Mesenchymal stem cell (in vitro differentiated cells and primary cell): ENCODE results near the gene GNA12.
"Not testable (repeated sequence)": the region's sequence is repeated elsewhere in the genome, so short reads cannot be mapped to it uniquely, and the experiment has no call there.

Experiments
- DNase-seq: peaks from one replicate; pipeline ENCODE4 v3.0.0-alpha.2; 2013
- H2AFZ ChIP-seq: one replicate; pipeline ENCODE4 v1.6.1; 2013; ENCODE audit warnings: low read depth, mild to moderate bottlenecking, control low read depth, inconsistent platforms, low read length, moderate library complexity
- H2AK5ac ChIP-seq: 2 replicates; pipeline ENCODE4 v1.6.1; 2013; ENCODE audit warnings: low read length, moderate library complexity, mild to moderate bottlenecking, inconsistent platforms; ENCODE audit not compliant: severe bottlenecking
- H2BK120ac ChIP-seq: one replicate; pipeline ENCODE4 v1.6.1; 2013; ENCODE audit warnings: low read depth, mild to moderate bottlenecking, inconsistent platforms, low read length, moderate library complexity
- H2BK12ac ChIP-seq, 2 experiments: one replicate each; pipeline ENCODE4 v1.6.1; 2013; ENCODE audit warnings: inconsistent platforms in 2 of 2, low read length in 2 of 2, mild to moderate bottlenecking in 2 of 2, moderate library complexity in 2 of 2, control low read depth in 1 of 2
- H2BK15ac ChIP-seq: one replicate; pipeline ENCODE4 v1.6.1; 2013; ENCODE audit warnings: mild to moderate bottlenecking, low read depth, inconsistent platforms; ENCODE audit not compliant: poor library complexity, severe bottlenecking
- H2BK5ac ChIP-seq: 2 replicates; pipeline ENCODE4 v1.6.1; 2013; ENCODE audit warnings: low read depth, mild to moderate bottlenecking, low read length, control low read depth, inconsistent platforms; ENCODE audit not compliant: poor library complexity, severe bottlenecking
- H3K14ac ChIP-seq, 2 experiments: one replicate each; pipeline ENCODE4 v1.6.1; 2013; ENCODE audit warnings: inconsistent platforms in 2 of 2, low read length in 2 of 2, control low read depth in 1 of 2, mild to moderate bottlenecking in 1 of 2, moderate library complexity in 1 of 2
- H3K18ac ChIP-seq, 2 experiments: one replicate each; pipeline ENCODE4 v1.6.1; 2013; ENCODE audit warnings: inconsistent platforms in 2 of 2, low read length in 2 of 2, control low read depth in 1 of 2, low read depth in 1 of 2, mild to moderate bottlenecking in 1 of 2
- H3K23ac ChIP-seq, 2 experiments: one replicate each; pipeline ENCODE4 v1.6.1; 2013; ENCODE audit warnings: inconsistent platforms in 2 of 2, low read length in 2 of 2, mild to moderate bottlenecking in 2 of 2, moderate library complexity in 2 of 2, control low read depth in 1 of 2
- H3K27ac ChIP-seq: 2 replicates; pipeline ENCODE4 v1.5.1; 2013; ENCODE audit warnings: mild to moderate bottlenecking, moderate library complexity, low read length, control low read depth, inconsistent platforms; ENCODE audit not compliant: poor library complexity, severe bottlenecking
- H3K27me3 ChIP-seq, 2 experiments: 2 replicates each; pipeline versions ENCODE4 v1.6.1 to v1.7.0; 2013; ENCODE audit warnings: low read length in 2 of 2, mild to moderate bottlenecking in 2 of 2, moderate library complexity in 2 of 2, control low read depth in 1 of 2, inconsistent platforms in 1 of 2; ENCODE audit not compliant: control insufficient read depth in 1 of 2, insufficient read depth in 1 of 2
- H3K36me3 ChIP-seq, 2 experiments: 2 replicates each; pipeline versions ENCODE4 v1.6.1 to v1.7.0; 2013; ENCODE audit warnings: low read length in 2 of 2, control low read depth in 1 of 2, inconsistent platforms in 1 of 2, low read depth in 1 of 2, mild to moderate bottlenecking in 1 of 2; ENCODE audit not compliant: insufficient read depth in 2 of 2, control insufficient read depth in 1 of 2
- H3K4ac ChIP-seq, 2 experiments: one replicate each; pipeline ENCODE4 v1.6.1; 2013; ENCODE audit warnings: inconsistent platforms in 2 of 2, low read length in 2 of 2, mild to moderate bottlenecking in 2 of 2, moderate library complexity in 2 of 2, control low read depth in 1 of 2, low read depth in 1 of 2
- H3K4me1 ChIP-seq: 2 replicates; pipeline ENCODE4 v1.6.1; 2013; ENCODE audit warnings: low read depth, low read length, control low read depth; ENCODE audit not compliant: control insufficient read depth, insufficient read depth
- H3K4me2 ChIP-seq: 2 replicates; pipeline ENCODE4 v1.6.1; 2013; ENCODE audit warnings: low read length, mild to moderate bottlenecking, inconsistent platforms; ENCODE audit not compliant: poor library complexity, severe bottlenecking
- H3K4me3 ChIP-seq, 2 experiments: 2 replicates each; pipeline versions ENCODE4 v1.5.1 to v1.7.0; 2013; ENCODE audit warnings: low read length in 2 of 2, mild to moderate bottlenecking in 2 of 2, control low read depth in 1 of 2, low read depth in 1 of 2; ENCODE audit not compliant: insufficient read depth in 1 of 2
- H3K79me1 ChIP-seq: replicated peaks from 2 replicates; pipeline ENCODE4 v1.6.1; 2013; ENCODE audit warnings: mild to moderate bottlenecking, control low read depth, low read length, inconsistent platforms; ENCODE audit not compliant: poor library complexity, severe bottlenecking
- H3K9ac ChIP-seq: 2 replicates; pipeline ENCODE4 v1.7.0; 2013; ENCODE audit warnings: mild to moderate bottlenecking, low read length, moderate library complexity
- H3K9me3 ChIP-seq: 2 replicates; pipeline ENCODE4 v1.7.0; 2013; ENCODE audit warnings: mild to moderate bottlenecking, low read length; ENCODE audit not compliant: control insufficient read depth
- H4K8ac ChIP-seq: one replicate; pipeline ENCODE4 v1.6.1; 2013; ENCODE audit warnings: inconsistent platforms, mild to moderate bottlenecking, low read length, moderate library complexity
- H4K91ac ChIP-seq: one replicate; pipeline ENCODE4 v1.6.1; 2013; ENCODE audit warnings: mild to moderate bottlenecking, low read length, inconsistent platforms
- WGBS: methylation state at CpG from one replicate; pipeline ENCODE4 v1.1.7; 2013; ENCODE audit warnings: mixed read lengths; 5-methylcytosine and 5-hydroxymethylcytosine counted together

GNA12 gene

DNA sequence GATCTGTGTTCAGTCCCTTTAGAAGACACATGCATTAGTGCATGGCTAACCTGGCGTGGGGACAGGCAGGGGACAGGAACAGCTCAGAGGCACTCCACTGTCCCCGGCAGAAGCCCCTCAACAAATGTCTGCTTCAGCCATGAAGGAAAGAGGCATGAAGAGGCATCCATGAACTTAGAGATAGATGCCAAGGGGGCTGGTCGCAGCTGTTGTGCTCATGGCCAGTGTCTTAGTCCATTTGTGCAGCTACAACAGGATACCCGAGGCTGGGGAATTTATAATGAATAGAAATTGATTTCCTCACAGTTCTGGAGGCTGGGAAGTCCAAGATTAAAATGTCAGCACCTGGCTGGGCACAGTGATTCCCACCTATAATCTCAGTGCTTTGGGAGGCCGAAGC is 14.5 kb upstream of the GNA12 start:
- H4K91ac ChIP-seq, result no peak overlapping the region

DNA sequence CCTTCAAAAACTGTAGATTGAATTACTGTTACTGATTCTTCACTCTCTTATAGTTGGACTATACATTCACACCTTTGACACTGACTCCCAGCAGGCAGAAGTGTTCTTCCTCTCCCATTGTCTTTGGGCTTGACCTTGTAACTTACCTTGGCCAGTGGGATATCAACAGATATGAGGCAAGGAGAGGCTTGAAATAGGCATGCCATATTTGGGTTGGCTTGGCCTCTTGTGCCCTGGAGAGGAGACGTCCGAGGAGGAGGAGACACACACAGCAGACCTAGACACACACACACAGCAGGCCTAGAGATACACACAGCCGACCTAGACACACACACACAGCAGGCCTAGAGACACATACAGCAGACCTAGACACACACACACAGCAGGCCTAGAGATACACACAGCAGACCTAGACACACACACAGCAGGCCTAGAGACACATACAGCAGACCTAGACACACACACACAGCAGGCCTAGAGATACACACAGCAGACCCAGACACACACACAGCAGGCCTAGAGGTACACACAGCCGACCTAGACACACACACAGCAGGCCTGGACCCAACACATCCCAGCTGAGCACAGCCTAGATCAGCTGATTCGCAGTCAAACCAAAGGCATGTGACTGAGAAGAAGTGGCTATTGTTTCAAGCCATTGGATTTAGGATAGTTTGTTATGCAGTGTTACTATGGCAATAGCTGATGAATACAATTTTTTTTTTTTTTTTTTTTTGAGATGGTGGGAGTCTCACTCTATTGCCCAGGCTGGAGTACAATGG is 12.5 kb upstream of the GNA12 start:
- Histone ChIP-seq H3K4me1 (peaks cover 1% of the 10 kb centered on the region), H3K79me1 (no peaks in the 10 kb centered on the region), H3K9me3 (no peaks in the 10 kb centered on the region), H3K23ac (no peak overlapping the region), H2BK120ac (no peak overlapping the region), H2AFZ (no peak overlapping the region), H2BK15ac (no peak overlapping the region), H3K4ac (no peak overlapping the region), H4K8ac (peak overlapping the region; percentile 45), H4K91ac (peak overlapping the region; percentile 23), H3K9ac (no peak overlapping the region), H3K18ac (no peak overlapping the region), H3K14ac (no peak overlapping the region), H2BK12ac (no peak overlapping the region), H3K36me3 (no peaks in the 10 kb centered on the region), H3K27me3 (no peaks in the 10 kb centered on the region), H3K4me2 (no peak overlapping the region), H3K4me3 (no peak overlapping the region), H3K27ac (no peak overlapping the region), H2AK5ac (no peak overlapping the region), H2BK5ac (no peak overlapping the region)
- peak; percentile 66 for DNase-seq
- 80% methylated on average over 5 of the region's 5 CpGs for WGBS

More for the DNA sequence above, 14.5 kb upstream of the GNA12 start:
- Histone ChIP-seq H3K27me3 (no peaks in the 10 kb centered on the region), H3K9ac (no peak overlapping the region), H3K4ac (no peak overlapping the region), H3K14ac (no peak overlapping the region), H3K4me1 (peaks cover 9% of the 10 kb centered on the region), H3K36me3 (no peaks in the 10 kb centered on the region), H2AK5ac (no peak overlapping the region), H3K9me3 (no peaks in the 10 kb centered on the region), H2BK120ac (peak overlapping the region; percentile 35), H3K23ac (no peak overlapping the region), H2AFZ (no peak overlapping the region), H4K8ac (no peak overlapping the region), H2BK12ac (peak overlapping the region in 1 of 2 experiments; percentile 35), H3K4me2 (no peak overlapping the region), H2BK15ac (no peak overlapping the region), H2BK5ac (no peak overlapping the region), H3K27ac (no peak overlapping the region), H3K79me1 (no peaks in the 10 kb centered on the region), H3K4me3 (no peak overlapping the region), H3K18ac (no peak overlapping the region)
- WGBS, result 94% methylated on average over 5 of the region's 5 CpGs
- DNase-seq, result no peak

DNA sequence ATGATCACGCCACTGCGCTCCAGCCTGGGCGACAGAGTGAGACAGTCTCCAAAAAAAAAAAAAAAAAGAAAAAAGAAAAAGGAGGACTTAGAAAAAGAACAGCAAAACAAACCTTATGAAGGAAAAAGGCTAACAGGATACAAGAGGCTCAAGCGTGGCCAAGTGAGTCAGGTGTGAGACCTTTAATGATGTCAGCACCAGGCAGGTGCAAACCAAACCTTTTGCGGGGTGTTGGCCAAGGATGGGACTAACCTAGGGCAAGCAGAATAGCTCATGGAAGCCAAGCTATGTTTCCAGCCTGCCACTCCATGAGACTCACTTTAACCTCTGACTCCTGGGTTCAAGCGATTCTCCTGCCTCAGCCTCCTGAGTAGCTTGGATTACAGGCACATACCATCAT is 11.3 kb upstream of the GNA12 start:
- H2BK15ac ChIP-seq, result no peak overlapping the region
- H4K91ac ChIP-seq, result no peak overlapping the region
- no peak overlapping the region for H2BK120ac ChIP-seq
- DNase-seq, result no peak
- H3K4me2 ChIP-seq, result no peak overlapping the region
- H4K8ac ChIP-seq, result no peak overlapping the region
- no peaks in the 10 kb centered on the region for H3K9me3 ChIP-seq
- H2BK5ac ChIP-seq, result no peak overlapping the region
- no peaks in the 10 kb centered on the region for H3K36me3 ChIP-seq
- H3K27me3 ChIP-seq, result no peaks in the 10 kb centered on the region
- H3K27ac ChIP-seq, result no peak overlapping the region
- H3K4me1 ChIP-seq, result peaks cover 1% of the 10 kb centered on the region
- no peak overlapping the region for H2BK12ac ChIP-seq
- H3K18ac ChIP-seq, result no peak overlapping the region
- no peak overlapping the region for H2AFZ ChIP-seq
- no peak overlapping the region for H3K4me3 ChIP-seq
- H2AK5ac ChIP-seq, result no peak overlapping the region
- no peak overlapping the region for H3K4ac ChIP-seq
- no peak overlapping the region for H3K9ac ChIP-seq
- WGBS, result 95% methylated on average over 5 of the region's 6 CpGs
- no peak overlapping the region for H3K14ac ChIP-seq
- H3K79me1 ChIP-seq, result no peaks in the 10 kb centered on the region
- no peak overlapping the region for H3K23ac ChIP-seq

DNA sequence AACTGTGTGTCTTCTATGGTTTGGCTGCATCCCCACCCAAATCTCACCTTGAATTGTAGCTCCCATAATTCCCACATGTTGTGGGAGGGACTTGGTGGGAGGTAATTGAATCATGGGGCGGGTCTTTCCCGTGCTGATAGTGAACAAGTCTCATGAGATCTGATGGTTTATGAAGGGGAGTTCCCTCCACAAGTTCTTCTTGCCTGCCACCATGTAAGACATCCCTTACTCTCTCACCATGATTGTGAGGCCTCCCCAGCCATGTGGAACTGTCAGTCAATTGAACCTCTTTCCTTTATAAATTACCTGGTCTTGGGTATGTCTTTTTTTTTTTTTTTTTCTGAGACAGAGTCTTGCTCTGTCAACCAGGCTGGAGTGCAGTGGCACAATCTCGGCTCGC is 9.4 kb upstream of the GNA12 start:
- not testable (repeated sequence) for H2BK5ac ChIP-seq, H3K4me3 ChIP-seq, H2AK5ac ChIP-seq, H3K27me3 ChIP-seq, H3K4ac ChIP-seq, H2AFZ ChIP-seq, H3K4me1 ChIP-seq, H2BK15ac ChIP-seq, H3K79me1 ChIP-seq, H3K18ac ChIP-seq, H3K27ac ChIP-seq, H3K36me3 ChIP-seq, H4K91ac ChIP-seq, H2BK12ac ChIP-seq, H2BK120ac ChIP-seq, H3K23ac ChIP-seq, H3K14ac ChIP-seq, DNase-seq, H3K9me3 ChIP-seq, H4K8ac ChIP-seq, H3K4me2 ChIP-seq
- H3K9ac ChIP-seq, result peak overlapping the region; percentile 60
- WGBS, result 100% methylated on average over 2 of the region's 4 CpGs
